Fibroblast of pulmonary artery (primary cell): ENCODE data around the gene TACSTD2.
"Not testable (repeated sequence)": the region's sequence is repeated elsewhere in the genome, so short reads cannot be mapped to it uniquely, and the experiment has no call there.

Experiments used
- DNase-seq: peaks from one replicate; pipeline ENCODE4 v3.0.0-alpha.2; 2010; ENCODE audit warnings: low read depth
- H3K4me3 ChIP-seq: replicated peaks from 2 replicates; pipeline ENCODE4 v1.5.1; 2011; ENCODE audit warnings: low read depth, mild to moderate bottlenecking, control low read depth, low read length, moderate library complexity
- CTCF ChIP-seq: IDR thresholded peaks from 2 replicates; pipeline ENCODE4 v1.5.1; 2011; ENCODE audit warnings: mild to moderate bottlenecking, control low read depth, low read length, inconsistent platforms; ENCODE audit errors: missing control alignments

TACSTD2 gene

GRCh38 chr1:58568911-58569310 lies 8.1 kb downstream of the TACSTD2 start:
- no peak for DNase-seq
- no peak for TF ChIP-seq CTCF
- no peak overlapping the region for H3K4me3 ChIP-seq

- no peak for DNase-seq
- no peak for TF ChIP-seq CTCF
- H3K4me3 ChIP-seq, result no peak overlapping the region
Observed at GRCh38 chr1:58568271-58568860, 8.7 kb downstream of the TACSTD2 start.

GRCh38 chr1:58566339-58566738 lies 10.7 kb downstream of the TACSTD2 start:
- H3K4me3 ChIP-seq, result no peak overlapping the region
- TF ChIP-seq CTCF, result no peak
- no peak for DNase-seq

DNA sequence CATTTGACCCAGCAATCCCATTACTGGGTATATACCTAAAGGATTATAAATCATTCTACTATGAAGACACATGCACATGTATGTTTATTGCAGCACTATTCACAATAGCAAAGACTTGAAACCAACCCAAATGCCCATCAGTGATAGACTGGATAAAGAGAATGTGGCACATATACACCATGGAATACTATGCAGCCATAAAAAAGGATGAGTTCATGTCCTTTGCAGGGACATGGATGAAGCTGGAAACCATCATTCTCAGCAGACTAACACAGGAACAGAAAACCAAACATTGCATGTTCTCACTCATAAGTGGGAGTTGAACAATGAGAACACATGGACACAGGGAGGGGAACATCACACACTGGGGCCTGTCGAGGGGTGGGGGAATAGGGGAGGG lies 13.3 kb downstream of the TACSTD2 start:
- H3K4me3 ChIP-seq, result not testable (repeated sequence)

DNA sequence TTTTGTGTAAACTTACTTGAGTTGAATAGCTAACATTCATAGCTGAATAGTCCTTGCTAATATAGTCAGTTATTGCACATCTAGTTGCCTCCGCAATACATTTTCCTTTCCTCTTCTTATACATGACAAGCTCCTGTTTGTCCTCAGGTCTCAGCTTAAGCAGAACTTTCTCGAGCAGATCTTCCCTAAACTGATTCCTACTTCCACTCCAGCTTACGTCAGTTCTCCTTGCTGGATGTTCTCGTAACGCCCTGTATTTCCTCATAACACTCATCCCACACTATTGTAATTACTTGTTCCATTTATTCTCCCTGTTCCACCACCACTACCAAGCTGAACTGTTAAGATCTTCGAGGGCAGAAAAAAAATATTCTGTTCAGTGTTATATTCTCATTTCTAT lies 15.4 kb downstream of the TACSTD2 start:
- no peak for TF ChIP-seq CTCF
- no peak for DNase-seq
- H3K4me3 ChIP-seq, result no peak overlapping the region

More for the DNA sequence above, 13.3 kb downstream of the TACSTD2 start:
- DNase-seq, result not testable (repeated sequence)

- DNase-seq, result no peak
- no peak for TF ChIP-seq CTCF
- no peak overlapping the region for H3K4me3 ChIP-seq
Observed at GRCh38 chr1:58555393-58555792, 21.7 kb downstream of the TACSTD2 start.

GRCh38 chr1:58551186-58552140 lies 25.6 kb downstream of the TACSTD2 start:
- no peak for TF ChIP-seq CTCF
- H3K4me3 ChIP-seq, result no peak overlapping the region
- DNase-seq, result no peak

GRCh38 chr1:58549291-58549690 lies 27.8 kb downstream of the TACSTD2 start:
- not testable (repeated sequence) for DNase-seq, H3K4me3 ChIP-seq
